SKM-1 treated with dmso at 0.1 percent for 144 hours (cell line): ENCODE measurements around the gene MYLK2.

ENCODE experiments used
- DNase-seq: peaks from one replicate; lab custom pipeline; 2025; ENCODE audit not compliant: unreplicated experiment; lab: John Stamatoyannopoulos, UW

MYLK2 gene

DNA sequence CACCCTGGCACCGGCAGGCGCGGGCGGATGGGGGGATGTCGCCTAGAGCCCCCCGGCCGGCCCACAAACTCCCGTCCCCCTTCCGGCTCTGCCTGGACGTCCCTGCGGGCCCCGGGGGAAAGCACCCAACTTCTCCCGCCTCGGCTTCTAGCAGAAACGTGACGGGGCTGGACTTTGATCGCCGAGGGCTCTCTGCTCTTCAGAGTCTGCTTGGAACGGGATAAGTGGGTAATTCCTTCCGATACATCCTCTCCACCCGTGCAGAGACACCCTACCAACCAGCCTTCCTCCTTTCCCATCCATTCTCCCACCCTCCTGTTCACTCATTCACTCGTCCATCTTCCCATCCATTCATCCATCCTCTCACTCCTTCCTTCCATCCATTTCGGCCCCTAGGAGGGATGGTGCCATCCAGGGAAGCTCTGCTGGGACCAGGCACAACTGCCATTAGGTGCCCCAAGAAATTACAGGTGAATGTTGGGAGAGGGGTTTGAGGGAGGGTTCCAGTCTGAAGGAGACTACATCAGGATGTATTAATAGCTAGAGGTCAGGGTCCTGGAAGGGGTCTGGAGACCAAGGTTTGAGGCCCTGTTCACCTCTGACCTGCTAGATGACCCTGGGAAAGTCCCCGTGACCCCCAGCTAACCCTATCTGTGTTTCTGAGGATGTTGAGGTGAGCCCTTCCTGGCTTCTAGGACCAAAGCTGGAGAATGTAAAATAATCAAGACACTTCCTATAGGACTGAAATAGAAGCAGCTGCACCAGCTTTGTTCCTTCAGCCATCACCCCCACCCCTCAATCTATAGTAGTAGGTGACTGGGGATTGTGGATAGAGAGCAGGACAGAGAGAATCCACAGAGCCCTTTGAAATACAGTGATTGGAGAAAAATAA is 51.8 kb downstream of the MYLK2 start:
- DNase-seq: no peak

- no peak for DNase-seq
Observed at GRCh38 chr20:31871618-31871954, 52.4 kb downstream of the MYLK2 start.

- no peak for DNase-seq
Observed at GRCh38 chr20:31872406-31872805, 53.2 kb downstream of the MYLK2 start.

DNA sequence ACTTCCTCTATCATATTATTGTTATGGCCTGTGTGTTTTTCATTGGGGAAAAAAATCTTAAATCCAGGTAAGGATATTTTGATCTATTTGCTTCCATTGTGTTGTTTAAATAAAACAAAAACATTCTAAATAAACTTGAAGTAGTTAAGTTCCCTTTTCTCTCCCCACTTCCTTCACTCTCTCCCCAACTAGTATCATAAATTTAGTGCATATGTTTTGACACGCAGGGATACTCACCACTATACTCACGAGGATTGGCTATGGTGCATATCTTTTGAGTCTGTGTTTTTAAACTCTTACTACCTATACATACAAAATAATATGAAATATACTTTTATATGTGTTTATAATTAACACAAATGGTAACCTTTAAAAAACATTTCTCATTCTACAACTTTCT is 56.5 kb downstream of the MYLK2 start:
- DNase-seq: no peak

DNA sequence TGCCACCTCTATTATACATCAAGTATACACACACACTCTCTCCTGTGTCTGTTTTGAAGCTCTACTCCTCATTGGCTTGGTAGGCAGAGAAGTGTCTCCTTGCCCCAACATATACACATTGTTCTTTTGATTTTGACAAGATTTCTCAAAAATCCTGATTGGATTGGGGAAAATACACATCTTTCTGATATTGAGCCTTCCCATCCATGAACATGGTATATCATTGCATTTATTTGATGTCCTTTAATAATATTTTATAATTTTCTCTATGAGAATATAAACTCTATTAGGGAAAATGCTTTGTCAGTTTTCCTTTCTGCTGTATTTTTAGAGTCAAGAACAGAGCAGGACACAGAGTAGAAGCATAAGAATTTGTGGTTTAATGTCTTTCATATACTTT is 58.5 kb downstream of the MYLK2 start:
- no peak for DNase-seq

DNA sequence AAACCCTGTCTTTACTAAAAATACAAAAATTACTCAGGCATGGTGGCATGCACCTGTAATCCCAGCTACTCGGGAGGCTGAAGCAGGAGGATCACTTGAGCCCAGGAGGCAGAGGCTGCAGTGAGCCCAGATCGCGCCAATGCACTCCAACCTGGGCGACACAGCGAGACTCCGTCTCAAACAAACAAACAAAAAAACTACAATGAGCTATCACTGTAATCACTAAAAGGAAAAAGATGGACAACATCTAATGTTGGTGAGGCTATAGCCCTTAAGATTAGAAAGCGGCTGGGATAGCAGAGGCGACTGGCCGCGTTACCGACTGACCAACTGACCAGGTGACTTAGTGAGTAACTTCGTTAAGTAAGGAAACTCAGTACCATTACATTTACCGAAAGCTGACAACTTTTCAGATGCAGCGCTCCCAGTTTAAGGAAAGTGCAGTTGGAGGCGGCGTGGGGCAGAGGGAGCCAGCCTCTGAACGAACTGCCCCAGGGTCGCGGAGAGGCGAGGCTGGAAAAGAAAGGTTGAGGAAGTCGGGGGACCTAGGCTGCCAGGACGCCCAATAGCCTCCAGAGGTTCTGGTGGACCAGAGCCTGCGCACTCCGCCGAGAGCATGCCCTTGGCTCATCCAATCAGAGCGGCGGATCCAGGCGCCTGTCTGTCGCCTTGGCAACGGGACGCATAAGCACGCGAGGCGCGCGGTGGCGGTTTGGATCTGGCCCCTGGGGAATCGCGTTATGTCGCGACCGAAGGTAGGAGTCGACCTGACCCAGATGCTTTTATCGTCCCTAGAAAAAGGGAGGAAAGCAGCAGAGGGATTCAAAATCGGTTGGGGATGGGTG is 60.2 kb downstream of the MYLK2 start:
- peak; percentile 79 for DNase-seq

GRCh38 chr20:31881945-31882344 is 62.8 kb downstream of the MYLK2 start:
- no peak for DNase-seq

- DNase-seq: no peak
Observed at GRCh38 chr20:31883829-31884228, 64.7 kb downstream of the MYLK2 start.
